B cell (primary cell): ENCODE measurements around the gene FAIM2.

ENCODE experiments used
- EZH2 ChIP-seq: IDR thresholded peaks from 2 replicates; pipeline ENCODE4 v1.6.1; 2012; ENCODE audit warnings: borderline replicate concordance, low read depth, mild to moderate bottlenecking, moderate library complexity, low read length; ENCODE audit not compliant: insufficient read depth, poor library complexity, severe bottlenecking
- TF ChIP-seq, protein P1 (sequence below): fragments of 200-600 bp; IDR thresholded peaks from one replicate; pipeline ENCODE4 v1.8.0; 2022; ENCODE audit warnings: antibody characterized with exemption, mild to moderate bottlenecking

DNA sequence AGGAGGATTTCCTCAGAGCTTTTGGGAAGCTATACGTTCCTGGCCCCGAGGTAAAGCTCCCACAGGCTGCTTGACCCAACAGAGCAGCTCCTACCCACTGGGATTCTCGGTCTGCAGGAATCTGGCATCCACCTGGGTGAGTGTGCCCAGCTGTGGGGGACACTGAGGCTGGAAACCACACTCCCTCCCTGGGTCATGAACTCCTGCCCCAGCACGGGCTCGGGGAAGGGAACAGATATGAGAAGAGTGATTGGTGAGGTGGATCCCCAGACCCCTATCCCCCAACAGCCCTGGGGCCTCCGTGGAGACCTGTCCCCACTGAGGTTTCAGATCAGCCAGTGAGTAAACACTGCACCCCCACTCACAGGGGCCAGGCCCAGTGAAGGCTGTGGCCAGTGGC, 3.3 kb downstream of the FAIM2 start:
- TF ChIP-seq, protein P1, sequence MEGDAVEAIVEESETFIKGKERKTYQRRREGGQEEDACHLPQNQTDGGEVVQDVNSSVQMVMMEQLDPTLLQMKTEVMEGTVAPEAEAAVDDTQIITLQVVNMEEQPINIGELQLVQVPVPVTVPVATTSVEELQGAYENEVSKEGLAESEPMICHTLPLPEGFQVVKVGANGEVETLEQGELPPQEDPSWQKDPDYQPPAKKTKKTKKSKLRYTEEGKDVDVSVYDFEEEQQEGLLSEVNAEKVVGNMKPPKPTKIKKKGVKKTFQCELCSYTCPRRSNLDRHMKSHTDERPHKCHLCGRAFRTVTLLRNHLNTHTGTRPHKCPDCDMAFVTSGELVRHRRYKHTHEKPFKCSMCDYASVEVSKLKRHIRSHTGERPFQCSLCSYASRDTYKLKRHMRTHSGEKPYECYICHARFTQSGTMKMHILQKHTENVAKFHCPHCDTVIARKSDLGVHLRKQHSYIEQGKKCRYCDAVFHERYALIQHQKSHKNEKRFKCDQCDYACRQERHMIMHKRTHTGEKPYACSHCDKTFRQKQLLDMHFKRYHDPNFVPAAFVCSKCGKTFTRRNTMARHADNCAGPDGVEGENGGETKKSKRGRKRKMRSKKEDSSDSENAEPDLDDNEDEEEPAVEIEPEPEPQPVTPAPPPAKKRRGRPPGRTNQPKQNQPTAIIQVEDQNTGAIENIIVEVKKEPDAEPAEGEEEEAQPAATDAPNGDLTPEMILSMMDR = no peak
- TF ChIP-seq EZH2 = no peak
